Astrocyte (in vitro differentiated cells and primary cell): ENCODE results near the gene MTMR6. TPM values are rescaled to one million over a fixed set of nuclear protein-coding genes. Genes with fewer than 3 reads are reported as not detected.

Source experiments
- DNase-seq: peaks from one replicate; pipeline ENCODE4 v3.0.0-alpha.2; 2010; ENCODE audit warnings: low read depth
- FAIRE-seq: peaks from 2 replicates; lab custom pipeline; 2011; peaks lifted over from hg19 to GRCh38; lab: Jason Lieb, UNC
- H2AFZ ChIP-seq: 2 replicates; pipeline ENCODE4 v1.6.0; 2012; ENCODE audit warnings: low read depth, low read length, inconsistent platforms
- H3K27ac ChIP-seq: 2 replicates; pipeline ENCODE4 v1.5.1; 2011; ENCODE audit warnings: low read depth, low read length, inconsistent platforms
- H3K27me3 ChIP-seq: 2 replicates; pipeline ENCODE4 v1.6.0; 2011; ENCODE audit warnings: low read length, inconsistent platforms; ENCODE audit not compliant: insufficient read depth
- H3K36me3 ChIP-seq: 2 replicates; pipeline ENCODE4 v1.5.1; 2011; ENCODE audit warnings: low read length, inconsistent platforms; ENCODE audit not compliant: insufficient read depth
- H3K4me1 ChIP-seq: 2 replicates; pipeline ENCODE4 v1.5.1; 2011; ENCODE audit warnings: low read length, inconsistent platforms; ENCODE audit not compliant: insufficient read depth
- H3K4me2 ChIP-seq: 2 replicates; pipeline ENCODE4 v1.6.0; 2012; ENCODE audit warnings: low read length, inconsistent platforms
- H3K4me3 ChIP-seq: 2 replicates; pipeline ENCODE4 v1.5.1; 2011; ENCODE audit warnings: low read depth, mild to moderate bottlenecking, low read length, inconsistent platforms; ENCODE audit not compliant: insufficient read depth
- H3K79me2 ChIP-seq: 2 replicates; pipeline ENCODE4 v1.6.0; 2012; ENCODE audit warnings: mild to moderate bottlenecking, low read length, inconsistent platforms; ENCODE audit not compliant: insufficient read depth
- H3K9ac ChIP-seq: 2 replicates; pipeline ENCODE4 v1.6.0; 2012; ENCODE audit warnings: mild to moderate bottlenecking, low read length, inconsistent platforms
- H3K9me3 ChIP-seq: 2 replicates; pipeline ENCODE4 v1.5.1; 2012; ENCODE audit warnings: low read depth, mild to moderate bottlenecking, low read length, inconsistent platforms; ENCODE audit not compliant: insufficient read depth
- H4K20me1 ChIP-seq: 2 replicates; pipeline ENCODE4 v1.6.0; 2012; ENCODE audit warnings: low read length, inconsistent platforms; ENCODE audit not compliant: insufficient read depth
- H3K27ac Mint-ChIP-seq: one replicate; pipeline ENCODE4 v1.8.0; 2021; ENCODE audit warnings: mild to moderate bottlenecking, mixed read lengths; ENCODE audit not compliant: unreplicated experiment
- H3K27me3 Mint-ChIP-seq: one replicate; pipeline ENCODE4 v1.8.0; 2021; ENCODE audit warnings: low read depth, mixed read lengths; ENCODE audit not compliant: unreplicated experiment
- H3K36me3 Mint-ChIP-seq: one replicate; pipeline ENCODE4 v1.8.0; 2021; ENCODE audit warnings: low read depth, mixed read lengths; ENCODE audit not compliant: unreplicated experiment
- H3K4me1 Mint-ChIP-seq: one replicate; pipeline ENCODE4 v1.8.0; 2021; ENCODE audit warnings: low read depth, mixed read lengths; ENCODE audit not compliant: unreplicated experiment
- H3K4me3 Mint-ChIP-seq: one replicate; pipeline ENCODE4 v1.8.0; 2021; ENCODE audit warnings: mild to moderate bottlenecking, moderate library complexity, mixed read lengths; ENCODE audit not compliant: unreplicated experiment
- H3K9me3 Mint-ChIP-seq: one replicate; pipeline ENCODE4 v1.8.0; 2021; ENCODE audit warnings: mild to moderate bottlenecking, mixed read lengths; ENCODE audit not compliant: unreplicated experiment
- EZH2 ChIP-seq: IDR thresholded peaks from 2 replicates; pipeline ENCODE4 v1.6.1; 2012; ENCODE audit warnings: mild to moderate bottlenecking, low read length, inconsistent platforms; ENCODE audit not compliant: insufficient read depth
- total RNA-seq: library from RNA; stranded (reverse); gene quantifications from 2 replicates; pipeline ENCODE4 v1.2.1, GENCODE V29; 2021
- TF ChIP-seq, protein P1 (sequence below): IDR thresholded peaks from 2 replicates; pipeline ENCODE4 v1.5.1; 2011; ENCODE audit warnings: low read depth, mild to moderate bottlenecking, inconsistent platforms, low read length, moderate library complexity; ENCODE audit not compliant: insufficient read depth

The MTMR6 gene
- total RNA-seq, 1 donor from 2014 or later = 18.5 TPM

DNA sequence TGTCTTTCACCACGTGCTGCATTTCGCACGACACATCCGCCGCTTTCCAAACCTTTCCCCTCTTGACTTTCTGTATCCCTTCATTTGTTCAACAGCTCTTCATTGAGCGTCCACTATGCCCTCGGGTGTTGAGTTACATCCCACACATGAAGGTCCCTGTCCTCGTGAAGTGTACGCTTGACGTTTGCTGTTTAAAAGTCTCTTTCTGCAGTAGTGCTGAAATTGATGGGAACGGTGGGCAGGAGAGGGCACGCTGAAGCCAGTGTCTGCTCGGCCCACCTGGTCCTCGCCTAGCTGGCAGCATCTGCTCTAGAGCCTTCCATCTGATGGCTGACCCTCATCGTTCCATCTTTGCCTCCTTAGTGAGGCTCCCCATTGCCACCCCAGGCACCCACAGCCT lies 59.6 kb downstream of the MTMR6 start:
- no peak overlapping the region for H2AFZ ChIP-seq
- no peaks in the 10 kb centered on the region for H3K4me1 Mint-ChIP-seq
- DNase-seq = no peak

DNA sequence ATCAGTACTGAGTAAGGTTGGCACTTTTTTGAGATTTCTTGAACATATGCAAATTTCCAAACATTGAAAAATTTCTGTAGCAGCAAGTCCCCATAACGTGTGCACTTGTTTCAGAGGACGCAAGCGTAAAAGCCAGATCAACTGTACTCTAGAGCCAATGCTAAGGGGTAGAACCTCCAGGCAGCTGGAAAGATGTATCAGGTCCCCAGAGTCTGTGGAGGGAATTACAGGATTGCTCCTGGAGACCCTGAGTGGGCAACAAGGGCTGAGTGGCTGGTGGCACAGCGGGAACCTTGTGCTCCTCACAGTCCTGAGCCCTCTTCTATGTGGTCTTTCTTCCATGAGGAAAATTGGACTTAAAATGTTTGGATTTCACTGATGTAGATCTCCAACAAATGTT lies 61.3 kb downstream of the MTMR6 start:
- Mint-ChIP-seq H3K27me3 (peaks cover 18% of the 10 kb centered on the region), H3K36me3 (peaks cover 2% of the 10 kb centered on the region), H3K4me1 (peaks cover 2% of the 10 kb centered on the region), H3K27ac (no peak overlapping the region), H3K9me3 (peaks cover 2% of the 10 kb centered on the region), H3K4me3 (no peak overlapping the region)
- H4K20me1 ChIP-seq = no peaks in the 10 kb centered on the region
- H3K9me3 ChIP-seq = no peaks in the 10 kb centered on the region
- H3K4me2 ChIP-seq = no peak overlapping the region
- H3K27ac ChIP-seq = no peak overlapping the region
- H3K4me3 ChIP-seq = no peak overlapping the region
- H3K4me1 ChIP-seq = no peaks in the 10 kb centered on the region
- TF ChIP-seq, protein P1, sequence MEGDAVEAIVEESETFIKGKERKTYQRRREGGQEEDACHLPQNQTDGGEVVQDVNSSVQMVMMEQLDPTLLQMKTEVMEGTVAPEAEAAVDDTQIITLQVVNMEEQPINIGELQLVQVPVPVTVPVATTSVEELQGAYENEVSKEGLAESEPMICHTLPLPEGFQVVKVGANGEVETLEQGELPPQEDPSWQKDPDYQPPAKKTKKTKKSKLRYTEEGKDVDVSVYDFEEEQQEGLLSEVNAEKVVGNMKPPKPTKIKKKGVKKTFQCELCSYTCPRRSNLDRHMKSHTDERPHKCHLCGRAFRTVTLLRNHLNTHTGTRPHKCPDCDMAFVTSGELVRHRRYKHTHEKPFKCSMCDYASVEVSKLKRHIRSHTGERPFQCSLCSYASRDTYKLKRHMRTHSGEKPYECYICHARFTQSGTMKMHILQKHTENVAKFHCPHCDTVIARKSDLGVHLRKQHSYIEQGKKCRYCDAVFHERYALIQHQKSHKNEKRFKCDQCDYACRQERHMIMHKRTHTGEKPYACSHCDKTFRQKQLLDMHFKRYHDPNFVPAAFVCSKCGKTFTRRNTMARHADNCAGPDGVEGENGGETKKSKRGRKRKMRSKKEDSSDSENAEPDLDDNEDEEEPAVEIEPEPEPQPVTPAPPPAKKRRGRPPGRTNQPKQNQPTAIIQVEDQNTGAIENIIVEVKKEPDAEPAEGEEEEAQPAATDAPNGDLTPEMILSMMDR = no peak
- no peak for TF ChIP-seq EZH2
- no peaks in the 10 kb centered on the region for H3K79me2 ChIP-seq
- H2AFZ ChIP-seq = no peak overlapping the region
- H3K9ac ChIP-seq = no peak overlapping the region
- FAIRE-seq (no peak), DNase-seq (no peak)
- H3K36me3 ChIP-seq = no peaks in the 10 kb centered on the region
- H3K27me3 ChIP-seq = peaks cover 2% of the 10 kb centered on the region

More for the DNA sequence above, 59.6 kb downstream of the MTMR6 start:
- H3K9ac ChIP-seq = no peak overlapping the region
- H3K27ac ChIP-seq = no peak overlapping the region
- FAIRE-seq = no peak
- peaks cover 2% of the 10 kb centered on the region for H3K36me3 Mint-ChIP-seq
- H3K27me3 ChIP-seq = peaks cover 2% of the 10 kb centered on the region
- no peaks in the 10 kb centered on the region for H3K36me3 ChIP-seq
- no peaks in the 10 kb centered on the region for H3K79me2 ChIP-seq
- H3K27ac Mint-ChIP-seq = no peak overlapping the region
- H3K27me3 Mint-ChIP-seq = peaks cover 18% of the 10 kb centered on the region
- no peaks in the 10 kb centered on the region for H3K9me3 ChIP-seq
- H3K4me2 ChIP-seq = no peak overlapping the region
- no peak for TF ChIP-seq EZH2
- TF ChIP-seq, protein P1 = no peak
- H3K4me3 ChIP-seq = no peak overlapping the region
- H3K9me3 Mint-ChIP-seq = peaks cover 1% of the 10 kb centered on the region
- H3K4me3 Mint-ChIP-seq = no peak overlapping the region
- no peaks in the 10 kb centered on the region for H3K4me1 ChIP-seq
- H4K20me1 ChIP-seq = no peaks in the 10 kb centered on the region

DNA sequence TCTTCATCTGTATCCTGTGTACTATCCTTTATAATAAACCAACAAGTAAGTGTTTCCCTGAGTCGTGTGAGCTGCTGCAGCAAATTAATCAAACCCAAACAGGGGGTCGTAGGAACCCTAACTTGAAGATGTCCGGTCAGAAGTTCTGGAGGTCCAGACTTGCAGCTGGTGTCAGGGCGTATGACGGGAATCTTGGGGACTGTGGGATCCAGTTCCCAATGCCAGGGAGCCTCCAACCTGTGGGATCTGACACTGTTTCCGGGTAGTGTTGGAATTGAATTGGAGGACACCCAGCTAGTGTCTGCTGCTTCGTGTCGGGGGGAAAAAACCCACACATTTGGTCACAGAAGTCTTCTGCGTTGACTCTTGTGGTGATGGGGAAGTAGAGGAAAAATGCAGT lies 63.1 kb downstream of the MTMR6 start:
- Mint-ChIP-seq H3K27me3 (peaks cover 15% of the 10 kb centered on the region), H3K36me3 (peaks cover under 1% of the 10 kb centered on the region), H3K9me3 (peaks cover 2% of the 10 kb centered on the region), H3K27ac (no peak overlapping the region), H3K4me1 (peaks cover 2% of the 10 kb centered on the region), H3K4me3 (no peak overlapping the region)
- H3K27ac ChIP-seq = no peak overlapping the region
- no peak overlapping the region for H3K4me2 ChIP-seq
- H4K20me1 ChIP-seq = no peaks in the 10 kb centered on the region
- H3K9ac ChIP-seq = no peak overlapping the region
- H2AFZ ChIP-seq = no peak overlapping the region
- TF ChIP-seq, protein P1 = no peak
- no peak for TF ChIP-seq EZH2
- DNase-seq (no peak), FAIRE-seq (no peak)
- H3K36me3 ChIP-seq = no peaks in the 10 kb centered on the region
- H3K27me3 ChIP-seq = peaks cover 2% of the 10 kb centered on the region
- H3K79me2 ChIP-seq = no peaks in the 10 kb centered on the region
- no peaks in the 10 kb centered on the region for H3K9me3 ChIP-seq
- H3K4me3 ChIP-seq = no peak overlapping the region
- H3K4me1 ChIP-seq = no peaks in the 10 kb centered on the region
